Right renal pelvis (tissue), 4 donors: ENCODE results near the gene PLD6. TPM values are rescaled to one million over a fixed set of nuclear protein-coding genes. Genes with fewer than 3 reads are reported as not detected.

Experiments used
- DNase-seq, 4 donors: peaks; one replicate each; pipeline ENCODE4 v3.0.0-alpha.2; 2013; ENCODE audit warnings: low read depth in 4 of 4, low spot score in 3 of 4, missing footprints in 1 of 4
- polyA plus RNA-seq, 4 donors: library from polyadenylated mRNA; unstranded; fragments of 120-200 nt; gene quantifications; one replicate each; pipeline ENCODE4 v1.2.1, GENCODE V29; 2013; ENCODE audit not compliant: insufficient read length in 4 of 4

The PLD6 gene
- polyA plus RNA-seq, 4 donors = 3.6 to 4.3 (median 3.9) TPM

DNA sequence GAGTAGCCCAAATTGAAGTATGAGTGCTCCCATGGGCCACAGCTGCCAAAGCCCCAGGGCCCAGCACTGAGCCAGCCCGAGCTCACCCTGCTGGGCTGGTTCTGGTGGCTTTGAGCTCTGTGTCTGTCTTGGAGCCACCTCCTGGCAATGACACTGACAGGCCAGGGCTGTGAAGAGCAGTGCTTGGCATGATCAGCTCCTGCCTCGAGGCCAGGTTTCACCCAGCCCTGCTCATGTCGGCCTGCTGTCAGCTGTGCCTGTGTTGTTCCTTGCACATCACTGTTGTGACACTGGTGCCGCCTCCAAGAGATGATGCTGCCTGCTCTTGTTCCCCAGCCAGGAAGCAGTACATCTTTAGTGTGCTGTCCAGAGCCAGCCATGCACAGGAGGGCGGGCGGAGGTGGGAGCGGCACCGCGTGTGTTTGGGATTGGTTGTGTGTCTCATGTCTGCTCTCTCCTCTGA lies 26.0 kb downstream of the PLD6 start:
- DNase-seq = no peak

DNA sequence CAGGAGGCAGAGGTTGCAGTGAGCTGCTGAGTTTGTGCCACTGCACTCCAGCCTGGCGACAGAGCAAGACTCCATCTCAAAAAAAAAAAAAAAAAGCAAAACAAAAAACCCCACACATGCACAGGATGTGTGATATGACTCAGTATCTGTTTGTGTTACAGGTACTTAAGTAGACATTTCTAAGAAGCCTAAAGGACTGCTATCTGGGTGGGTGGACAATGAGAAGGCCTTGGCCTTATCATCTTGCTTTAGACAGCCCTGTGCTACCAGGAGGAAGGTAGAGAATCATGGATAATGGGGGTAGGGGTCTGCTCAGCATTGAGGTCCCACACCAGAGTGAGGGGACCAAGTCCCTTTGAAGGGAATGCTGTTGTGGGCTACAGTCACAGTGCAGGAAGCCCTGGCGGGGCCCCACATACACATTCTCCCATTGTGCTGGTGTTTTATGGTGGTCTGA lies 26.7 kb downstream of the PLD6 start:
- no peak for DNase-seq

DNA sequence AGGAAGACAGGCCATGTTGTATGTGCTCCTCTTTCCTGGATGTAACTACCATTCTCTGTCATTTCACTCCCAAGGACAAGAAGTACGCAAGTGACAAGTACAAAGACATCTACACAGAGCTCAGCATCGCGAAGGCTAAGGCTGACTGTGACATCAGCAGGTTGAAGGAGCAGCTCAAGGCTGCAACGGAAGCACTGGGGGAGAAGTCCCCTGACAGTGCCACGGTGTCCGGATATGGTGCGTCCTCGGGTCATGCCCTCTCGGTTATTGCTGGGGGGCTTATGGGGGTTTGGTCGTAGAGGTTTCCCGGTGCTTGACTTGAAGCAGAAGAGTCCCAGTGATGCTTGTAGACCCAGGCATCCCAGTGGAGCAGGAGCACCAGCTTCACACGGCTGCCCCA lies 29.0 kb downstream of the PLD6 start:
- DNase-seq = no peak

DNA sequence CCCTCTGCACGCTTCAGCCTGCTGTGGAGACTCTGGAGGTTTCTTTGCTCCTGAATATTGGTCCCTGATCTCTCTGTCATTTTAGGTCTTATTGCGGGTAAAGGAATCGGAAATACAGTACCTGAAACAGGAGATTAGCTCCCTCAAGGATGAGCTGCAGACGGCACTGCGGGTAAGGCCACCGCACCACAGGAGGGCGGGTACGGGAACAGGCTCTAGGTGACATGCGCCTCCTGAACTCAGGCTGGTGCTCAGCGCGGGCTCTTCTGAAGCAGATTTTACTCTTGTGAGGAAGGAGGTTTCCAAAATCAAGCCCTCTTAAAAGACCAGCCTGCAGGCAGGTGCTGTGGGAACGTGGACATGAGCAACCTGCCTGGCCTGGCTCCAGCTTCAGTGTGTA lies 29.8 kb downstream of the PLD6 start:
- DNase-seq = no peak

DNA sequence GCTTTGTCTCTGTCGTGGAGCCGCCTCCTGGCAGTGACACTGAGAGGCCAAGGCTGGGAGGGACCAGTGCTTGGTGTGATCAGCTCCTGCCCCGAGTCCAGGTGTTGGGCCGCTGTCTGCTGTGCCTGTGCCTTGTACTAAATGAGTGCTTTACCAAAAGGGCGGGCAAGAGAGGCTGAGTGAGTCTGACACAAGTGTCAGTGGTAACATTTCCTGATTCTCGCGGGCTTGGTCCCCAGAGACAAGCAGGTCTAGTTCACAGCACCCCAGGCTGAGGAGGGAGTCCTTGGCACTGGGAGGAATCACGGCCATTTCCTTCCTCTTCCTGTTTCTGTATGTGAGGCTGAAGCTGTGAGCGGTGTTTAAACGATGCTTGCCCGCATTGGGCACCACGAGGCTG lies 30.2 kb downstream of the PLD6 start:
- DNase-seq = no peak

DNA sequence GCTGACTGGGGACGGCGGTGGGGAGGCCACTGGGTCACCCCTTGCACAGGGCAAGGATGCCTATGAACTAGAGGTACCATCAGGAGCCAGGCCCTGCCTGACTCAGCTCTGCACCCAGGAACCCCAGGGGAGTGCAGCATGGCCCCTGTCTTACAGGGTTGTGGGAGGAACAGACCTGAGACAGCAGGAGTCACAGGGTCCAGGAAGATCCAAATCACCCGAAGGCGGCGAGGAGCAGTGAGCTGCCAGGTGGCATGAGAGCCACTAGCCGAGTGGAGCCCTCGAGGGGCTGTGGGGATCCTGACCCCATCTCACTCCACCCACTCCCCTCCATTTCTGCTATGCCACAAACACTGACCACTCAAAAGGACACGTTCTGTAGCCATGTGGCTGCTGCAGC lies 30.8 kb downstream of the PLD6 start:
- no peak for DNase-seq

DNA sequence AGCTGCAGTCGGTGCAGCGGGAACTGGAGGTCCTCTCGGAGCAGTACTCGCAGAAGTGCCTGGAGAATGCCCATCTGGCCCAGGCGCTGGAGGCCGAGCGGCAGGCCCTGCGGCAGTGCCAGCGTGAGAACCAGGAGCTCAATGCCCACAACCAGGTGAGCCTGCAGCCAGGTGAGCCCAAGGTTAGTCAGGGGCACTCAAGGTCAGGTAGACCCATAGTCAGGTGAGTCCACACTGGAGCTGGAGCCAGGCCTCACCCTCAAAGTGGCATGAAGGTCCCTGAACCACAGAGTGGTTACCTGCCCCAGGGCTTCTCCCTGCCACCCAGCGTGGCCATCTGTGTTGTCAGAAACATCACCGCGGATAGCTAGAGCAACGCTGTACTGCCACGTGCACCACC lies 32.2 kb downstream of the PLD6 start:
- no peak for DNase-seq

DNA sequence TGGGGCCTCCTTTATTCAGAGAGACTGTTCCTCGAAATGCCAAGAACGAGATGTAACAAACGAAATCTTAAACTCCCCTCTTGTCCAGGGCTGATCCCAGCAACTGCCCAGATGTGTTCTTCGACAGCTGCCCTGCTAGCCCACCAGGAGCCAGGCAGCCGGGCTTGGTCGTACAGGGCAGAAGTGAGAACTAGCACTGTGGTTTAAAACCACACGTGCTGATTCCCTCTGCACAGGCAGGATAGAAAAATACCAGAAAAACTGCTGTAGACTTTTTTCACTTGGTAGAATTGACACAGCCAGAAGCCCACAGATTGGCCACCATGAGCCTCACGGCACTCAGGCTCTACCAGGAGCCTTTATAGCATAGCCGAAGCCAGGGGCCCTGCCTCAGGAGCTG lies 33.1 kb downstream of the PLD6 start:
- DNase-seq = no peak

DNA sequence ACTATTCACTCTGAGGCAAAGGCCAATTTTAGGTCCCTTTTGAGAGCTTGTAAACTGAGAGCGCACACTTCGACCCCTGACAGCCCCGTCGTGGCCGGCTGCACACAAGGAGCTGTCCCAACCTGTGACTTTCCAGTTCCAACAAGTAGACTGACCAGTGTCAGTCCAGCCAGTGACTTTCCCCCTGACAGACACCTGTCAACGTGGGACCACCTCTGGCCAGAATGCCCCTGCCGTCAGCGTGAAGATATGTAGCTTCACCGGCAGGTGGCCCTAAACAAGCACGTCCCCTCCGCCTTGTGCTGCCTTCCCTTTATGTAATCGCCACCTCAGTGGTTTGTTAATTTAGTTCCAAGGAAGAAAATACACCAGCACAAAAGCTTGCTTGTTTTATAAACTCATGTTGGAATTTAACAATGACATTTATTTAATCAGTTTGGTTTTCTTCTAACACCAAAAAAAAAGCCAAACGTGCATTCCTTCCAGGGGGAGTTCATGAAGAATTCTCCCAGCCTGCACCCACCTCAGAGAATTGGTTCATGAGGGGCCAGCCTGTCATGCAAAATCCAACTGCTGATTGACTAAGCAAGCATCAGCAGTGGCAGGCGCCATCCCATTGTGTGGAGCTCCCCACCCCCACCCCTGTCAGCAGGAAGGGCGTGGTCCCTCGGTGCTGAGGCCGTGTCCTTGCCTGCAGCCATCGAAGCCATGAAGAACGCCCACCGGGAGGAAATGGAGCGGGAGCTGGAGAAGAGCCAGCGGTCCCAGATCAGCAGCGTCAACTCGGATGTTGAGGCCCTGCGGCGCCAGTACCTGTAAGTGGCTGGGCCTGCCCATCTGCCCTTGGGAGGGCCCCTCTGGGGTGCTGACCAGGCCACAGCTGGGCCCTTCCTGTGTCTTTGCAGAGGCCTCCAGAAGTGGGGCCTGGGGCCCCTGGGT lies 33.9 kb downstream of the PLD6 start:
- DNase-seq = no peak

DNA sequence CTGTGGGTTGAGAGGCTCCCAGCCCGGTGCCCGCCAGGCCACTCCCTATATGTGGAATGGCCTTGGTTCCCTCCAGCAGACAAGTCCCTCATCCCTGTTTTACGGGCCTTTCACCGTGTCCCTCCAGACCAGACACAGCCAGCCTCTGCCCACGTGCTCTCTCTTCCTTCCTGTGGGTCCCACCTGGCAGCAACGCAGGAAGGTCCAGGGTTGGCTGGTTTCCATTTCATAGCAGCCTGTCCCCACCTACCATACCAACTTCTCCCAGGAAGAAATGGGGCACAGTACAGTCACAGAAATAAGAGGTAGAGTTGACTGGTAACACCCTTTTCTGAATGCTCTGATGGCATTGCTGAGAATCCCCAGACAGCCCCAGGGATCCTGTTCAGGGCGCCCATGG lies 34.9 kb downstream of the PLD6 start:
- no peak for DNase-seq

DNA sequence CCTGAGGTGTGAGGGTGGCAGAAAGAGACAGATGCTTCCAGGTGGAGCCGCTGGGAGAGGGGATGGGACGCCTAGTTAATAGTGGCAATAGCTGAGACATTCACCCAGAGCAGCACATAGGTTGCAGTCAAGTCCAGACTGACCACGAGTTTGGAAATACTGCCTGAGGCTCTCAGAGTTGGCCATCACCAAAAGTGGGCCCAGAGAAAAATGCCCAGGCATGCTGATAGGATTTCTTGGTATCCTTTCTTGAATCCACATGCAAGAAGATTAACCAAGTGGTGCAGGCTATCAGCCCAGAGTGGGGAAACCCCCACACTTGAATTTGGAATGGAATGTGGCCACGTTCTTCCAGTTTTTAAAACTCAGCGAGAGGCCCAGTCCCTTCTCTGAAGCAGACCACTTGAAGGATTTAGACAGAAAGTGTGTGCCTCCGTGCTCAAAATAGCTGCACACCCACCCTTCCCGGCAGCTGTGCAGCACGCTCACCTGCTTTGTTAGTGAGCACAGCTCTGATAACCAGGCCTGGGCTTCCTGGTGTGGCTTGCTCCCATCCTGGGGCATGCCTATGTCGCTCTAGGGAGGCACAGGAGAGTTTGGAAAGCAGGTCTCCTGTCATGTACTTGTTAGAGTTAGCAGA lies 35.7 kb downstream of the PLD6 start:
- DNase-seq = no peak

DNA sequence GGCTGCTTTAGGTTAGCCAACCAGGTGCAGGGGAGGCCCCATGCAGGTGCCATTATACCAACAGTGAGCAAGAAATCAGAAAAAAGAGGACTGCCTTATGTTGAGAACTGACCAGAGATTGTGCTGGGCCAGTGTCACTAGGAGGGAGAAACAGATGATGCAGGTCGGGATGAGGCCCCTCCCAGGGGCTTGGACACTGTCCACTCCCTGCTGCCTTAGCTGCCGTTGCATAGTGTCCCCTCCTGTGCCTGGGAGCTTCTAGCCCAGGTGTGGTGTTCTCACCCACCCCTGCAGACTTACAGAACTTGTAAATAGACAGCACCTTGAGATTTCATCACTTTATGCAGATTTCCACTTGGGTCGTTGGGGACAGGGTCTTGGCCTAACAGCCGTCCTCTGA lies 36.7 kb downstream of the PLD6 start:
- DNase-seq = no peak

DNA sequence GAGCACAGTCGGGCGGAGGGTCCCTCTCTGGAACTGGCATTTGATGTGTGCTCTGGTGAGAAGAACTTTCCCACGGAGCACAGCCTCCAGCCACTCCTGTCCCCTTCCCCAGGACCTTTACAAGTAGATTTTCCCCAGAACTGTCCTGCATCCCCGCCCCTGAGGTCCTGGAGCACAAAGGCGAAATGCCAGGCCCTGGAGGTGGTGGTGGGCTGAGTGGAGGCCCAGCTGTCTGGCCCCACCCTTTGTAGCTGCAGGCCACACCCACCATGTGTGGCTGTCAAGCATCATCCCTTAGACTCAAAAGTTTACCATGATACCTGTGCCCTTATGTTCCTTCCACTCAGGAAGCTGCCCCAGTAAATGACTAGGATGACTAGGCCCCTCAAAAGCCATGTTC lies 37.7 kb downstream of the PLD6 start:
- DNase-seq = no peak

DNA sequence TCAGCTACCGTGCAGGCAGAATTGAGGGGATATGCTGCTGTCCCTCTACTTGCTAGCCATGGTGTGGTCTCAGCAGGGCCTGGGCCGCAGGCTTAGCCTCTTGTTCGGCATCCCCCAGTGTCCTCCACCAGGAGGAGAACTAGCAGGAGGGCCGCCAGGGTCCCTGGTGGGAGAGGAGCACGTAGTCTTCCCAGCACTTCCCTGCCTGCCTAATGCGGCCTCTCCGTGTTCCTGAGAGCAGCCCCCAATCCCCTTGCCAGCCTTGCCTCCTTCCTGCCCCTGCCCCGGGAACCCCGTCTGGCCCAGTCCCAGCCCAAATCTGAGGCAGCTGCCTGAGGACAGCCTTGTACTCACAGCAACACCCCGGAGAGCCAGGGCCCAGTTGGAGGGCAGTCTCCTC lies 38.1 kb downstream of the PLD6 start:
- no peak for DNase-seq

DNA sequence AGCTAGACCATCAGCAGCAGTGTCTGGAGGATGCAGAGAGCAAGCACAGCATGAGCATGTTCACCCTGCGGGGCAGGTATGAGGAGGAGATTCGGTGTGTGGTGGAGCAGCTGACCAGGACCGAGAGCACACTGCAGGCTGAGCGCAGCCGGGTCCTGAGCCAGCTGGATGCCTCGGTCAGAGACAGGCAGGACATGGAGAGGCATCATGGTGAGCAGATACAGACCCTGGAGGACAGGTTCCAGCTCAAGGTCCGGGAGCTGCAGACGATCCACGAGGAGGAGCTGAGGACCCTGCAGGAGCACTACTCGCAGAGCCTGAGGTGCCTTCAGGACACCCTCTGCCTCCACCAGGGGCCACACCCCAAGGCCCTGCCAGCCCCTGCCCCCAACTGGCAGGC lies 38.8 kb downstream of the PLD6 start:
- DNase-seq = no peak

DNA sequence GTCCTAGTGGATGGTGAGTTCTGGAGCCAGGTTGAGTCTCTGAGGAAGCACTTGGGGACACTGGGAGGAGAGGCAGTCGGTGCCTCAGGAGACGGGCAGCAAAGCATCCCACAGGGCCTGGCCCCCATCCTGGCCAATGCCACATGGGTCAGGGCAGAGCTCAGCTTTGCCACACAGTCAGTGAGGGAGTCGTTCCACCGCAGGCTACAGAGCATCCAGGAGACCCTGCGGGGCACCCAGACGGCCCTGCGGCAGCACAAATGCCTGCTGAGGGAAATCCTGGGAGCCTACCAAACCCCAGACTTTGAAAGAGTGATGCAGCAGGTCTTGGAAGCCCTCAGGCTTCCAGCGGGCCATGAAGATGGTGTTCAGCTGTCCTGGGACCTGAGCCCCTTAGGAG lies 39.7 kb downstream of the PLD6 start:
- DNase-seq = no peak

DNA sequence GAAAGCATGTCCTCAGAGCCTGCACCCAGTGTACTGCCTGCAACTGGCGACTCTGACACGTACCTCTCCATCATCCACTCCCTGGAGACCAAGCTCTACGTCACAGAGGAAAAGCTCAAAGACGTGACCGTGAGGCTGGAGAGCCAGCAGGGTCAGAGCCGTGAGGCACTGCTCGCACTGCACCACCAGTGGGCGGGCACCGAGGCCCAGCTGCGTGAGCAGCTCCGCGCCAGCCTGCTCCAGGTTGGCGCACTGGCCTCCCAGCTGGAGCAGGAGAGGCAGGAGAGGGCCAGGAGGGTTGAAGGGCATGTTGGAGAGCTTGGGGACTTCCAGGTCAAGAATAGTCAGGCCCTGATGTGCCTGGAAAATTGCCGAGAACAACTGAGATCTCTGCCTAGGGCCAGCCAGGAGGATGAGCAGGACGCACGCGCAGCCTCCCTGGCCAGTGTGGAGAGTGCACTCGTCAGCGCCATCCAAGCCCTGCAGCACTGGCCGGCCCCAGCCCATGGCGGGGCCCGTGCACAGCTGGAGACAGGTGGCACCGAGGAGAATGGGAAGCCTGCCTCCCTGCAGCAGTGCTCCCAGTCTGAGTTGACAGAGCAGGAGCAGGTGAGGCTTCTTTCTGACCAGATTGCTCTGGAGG lies 40.3 kb downstream of the PLD6 start:
- DNase-seq = no peak

DNA sequence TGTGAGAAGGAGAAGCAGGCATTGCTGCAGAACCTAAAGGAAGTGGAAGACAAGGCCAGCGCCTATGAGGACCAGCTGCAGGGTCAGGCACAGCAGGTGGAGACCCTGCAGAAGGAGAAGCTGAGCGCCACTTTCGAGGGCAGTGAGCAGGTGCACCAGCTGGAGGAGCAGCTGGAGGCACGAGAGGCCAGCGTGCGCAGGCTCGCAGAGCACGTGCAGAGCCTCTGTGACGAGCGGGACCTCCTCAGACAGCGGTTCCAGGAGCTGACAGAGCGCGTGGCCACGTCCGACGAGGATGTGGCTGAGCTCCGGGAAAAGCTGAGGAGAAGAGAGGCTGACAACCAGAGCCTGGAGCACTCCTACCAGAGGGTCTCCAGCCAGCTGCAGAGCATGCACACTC lies 41.5 kb downstream of the PLD6 start:
- no peak for DNase-seq

DNA sequence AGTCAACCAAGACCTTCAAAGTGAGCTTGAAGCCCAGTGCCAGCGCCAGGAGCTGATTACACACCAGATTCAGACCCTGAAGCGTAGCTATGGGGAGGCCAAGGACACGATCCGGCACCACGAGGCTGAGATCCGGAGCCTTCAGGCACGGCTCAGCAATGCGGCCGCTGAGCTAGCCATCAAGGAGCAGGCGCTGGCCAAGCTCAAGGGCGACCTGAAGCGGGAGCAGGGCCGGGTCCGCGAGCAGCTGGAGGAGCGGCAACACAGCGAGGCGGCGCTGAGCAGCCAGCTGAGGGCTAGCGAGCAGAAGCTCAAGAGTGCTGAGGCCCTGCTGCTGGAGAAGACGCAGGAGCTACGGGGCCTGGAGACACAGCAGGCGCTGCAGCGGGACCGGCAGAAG lies 42.0 kb downstream of the PLD6 start:
- no peak for DNase-seq

DNA sequence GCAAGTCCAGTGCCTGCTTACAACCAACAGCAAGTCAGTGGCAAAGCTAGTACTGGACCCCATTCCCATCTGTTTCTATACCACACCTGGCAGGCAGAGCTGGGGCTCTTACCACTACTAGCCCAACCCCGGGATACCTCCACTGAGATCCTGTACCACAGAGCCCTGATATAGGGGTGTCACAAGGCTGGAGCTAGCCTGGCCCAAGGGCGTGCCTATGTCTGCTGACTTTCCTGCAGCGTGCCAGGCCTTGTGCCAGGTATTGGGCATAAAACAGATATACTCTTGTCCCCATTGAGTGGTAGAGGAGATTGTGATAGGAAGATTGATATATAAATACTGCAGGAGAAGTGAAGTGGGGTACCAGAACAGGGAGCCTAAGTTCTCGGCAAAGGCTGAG lies 44.4 kb downstream of the PLD6 start:
- DNase-seq = no peak

DNA sequence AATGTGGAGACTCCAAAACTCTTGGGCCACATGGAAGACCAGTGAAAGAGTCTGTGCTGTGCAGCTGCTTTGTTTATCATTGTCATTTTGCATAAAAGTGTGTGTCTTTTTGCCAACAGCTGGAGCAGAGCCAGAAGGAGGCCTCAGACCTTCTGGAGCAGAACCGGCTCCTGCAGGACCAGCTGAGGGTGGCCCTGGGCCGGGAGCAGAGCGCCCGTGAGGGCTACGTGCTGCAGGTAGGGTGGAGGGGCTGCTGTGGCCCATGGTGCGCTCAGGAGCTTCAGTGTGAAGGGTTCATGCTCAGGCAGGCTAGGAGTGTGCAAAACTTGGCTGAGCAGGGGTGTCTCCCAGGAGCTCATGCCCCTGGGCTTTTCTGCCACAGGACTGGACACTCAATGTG lies 45.0 kb downstream of the PLD6 start:
- DNase-seq = no peak

DNA sequence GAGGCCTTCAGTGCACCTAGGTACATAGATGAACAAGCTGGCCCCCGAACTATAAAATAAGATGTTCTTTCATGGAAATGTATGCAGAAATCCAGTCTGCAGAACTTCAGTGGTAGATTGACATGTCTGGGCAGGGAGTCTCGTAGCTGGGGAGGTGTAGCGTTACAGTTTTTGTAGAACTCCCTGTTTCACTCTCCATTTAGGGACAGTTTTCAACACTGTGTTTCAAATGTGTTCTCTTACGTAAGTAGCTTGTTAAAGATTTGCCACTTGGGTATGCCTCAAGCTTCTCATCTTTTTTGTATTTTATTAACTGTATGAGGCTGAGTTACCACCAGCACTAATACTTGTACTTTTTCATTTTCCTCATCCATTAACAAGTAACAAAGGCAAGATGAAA lies 46.6 kb downstream of the PLD6 start:
- no peak for DNase-seq
